GM12801 (cell line): ENCODE results near the gene OMA1.

Experiments used
- TF ChIP-seq, protein P1 (sequence below): IDR thresholded peaks from one replicate; pipeline ENCODE4 v1.5.1; 2011; ENCODE audit warnings: control low read depth; ENCODE audit not compliant: insufficient read length; ENCODE audit errors: extremely low read depth

Gene OMA1

DNA sequence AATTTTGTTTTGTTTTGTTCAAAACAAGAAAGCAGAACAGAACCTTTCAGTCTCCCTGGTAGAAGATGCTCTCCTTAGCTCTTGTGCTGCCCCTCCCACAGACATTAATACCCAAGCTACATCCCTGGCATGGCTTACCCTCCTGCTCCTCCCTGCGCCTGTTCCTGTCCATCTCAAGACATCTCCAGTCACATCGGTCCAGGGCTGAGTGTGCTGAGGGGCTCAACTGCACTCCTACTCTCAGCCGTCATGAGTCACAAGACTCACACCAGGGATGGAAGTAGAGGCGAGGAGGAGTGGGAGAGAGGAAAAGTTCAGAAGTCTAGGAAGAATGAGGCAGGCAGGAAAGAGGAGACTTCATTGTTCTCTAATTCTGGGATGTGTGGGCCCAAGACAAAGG, 39.7 kb upstream of the OMA1 start:
- TF ChIP-seq, protein P1, sequence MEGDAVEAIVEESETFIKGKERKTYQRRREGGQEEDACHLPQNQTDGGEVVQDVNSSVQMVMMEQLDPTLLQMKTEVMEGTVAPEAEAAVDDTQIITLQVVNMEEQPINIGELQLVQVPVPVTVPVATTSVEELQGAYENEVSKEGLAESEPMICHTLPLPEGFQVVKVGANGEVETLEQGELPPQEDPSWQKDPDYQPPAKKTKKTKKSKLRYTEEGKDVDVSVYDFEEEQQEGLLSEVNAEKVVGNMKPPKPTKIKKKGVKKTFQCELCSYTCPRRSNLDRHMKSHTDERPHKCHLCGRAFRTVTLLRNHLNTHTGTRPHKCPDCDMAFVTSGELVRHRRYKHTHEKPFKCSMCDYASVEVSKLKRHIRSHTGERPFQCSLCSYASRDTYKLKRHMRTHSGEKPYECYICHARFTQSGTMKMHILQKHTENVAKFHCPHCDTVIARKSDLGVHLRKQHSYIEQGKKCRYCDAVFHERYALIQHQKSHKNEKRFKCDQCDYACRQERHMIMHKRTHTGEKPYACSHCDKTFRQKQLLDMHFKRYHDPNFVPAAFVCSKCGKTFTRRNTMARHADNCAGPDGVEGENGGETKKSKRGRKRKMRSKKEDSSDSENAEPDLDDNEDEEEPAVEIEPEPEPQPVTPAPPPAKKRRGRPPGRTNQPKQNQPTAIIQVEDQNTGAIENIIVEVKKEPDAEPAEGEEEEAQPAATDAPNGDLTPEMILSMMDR = no peak

DNA sequence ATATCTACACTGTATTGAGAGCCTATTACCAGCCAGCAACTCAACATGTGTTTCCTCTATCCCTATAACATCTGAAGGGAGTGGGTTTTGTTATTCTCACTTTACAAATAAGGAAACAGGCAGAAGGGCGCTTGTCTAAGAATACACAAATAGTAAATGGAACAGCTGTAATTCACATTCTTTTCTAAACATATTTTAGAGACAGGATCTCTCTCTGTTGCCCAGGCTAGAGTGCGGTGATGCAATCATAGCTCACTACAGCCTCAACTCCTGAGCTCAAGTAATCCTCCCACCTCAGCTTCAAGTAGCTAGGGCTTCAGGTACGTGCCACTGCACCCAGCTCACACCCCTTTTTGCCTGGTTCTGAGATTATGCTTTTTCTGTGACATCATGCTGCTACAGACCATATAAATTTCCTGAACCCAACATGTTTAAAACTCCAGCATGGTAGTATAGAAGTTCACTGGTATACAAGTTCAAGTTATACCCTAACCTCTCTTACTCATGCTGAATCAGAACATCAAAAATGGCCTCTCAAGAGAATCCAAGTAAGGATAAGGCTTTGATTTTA, 39.1 kb upstream of the OMA1 start:
- TF ChIP-seq, protein P1 = no peak

DNA sequence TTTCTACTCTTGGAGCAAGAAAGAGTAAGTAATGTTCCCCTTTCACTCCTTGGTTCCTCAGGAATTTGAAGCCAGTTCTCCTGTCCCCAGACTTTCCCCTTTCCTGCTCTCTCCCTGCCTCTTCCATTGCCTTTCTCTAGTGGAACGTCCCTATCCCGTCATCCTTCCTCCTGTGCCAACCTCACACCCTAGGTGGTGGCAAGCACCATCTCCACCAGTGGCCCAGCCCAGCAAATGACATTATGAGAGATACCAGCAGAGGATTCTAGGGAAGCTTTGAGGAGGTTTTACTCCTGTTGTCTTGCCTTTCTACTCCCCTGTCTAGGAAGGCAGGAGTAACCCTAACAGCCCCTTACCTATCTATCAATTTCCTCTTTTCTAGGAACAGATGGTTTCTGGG, 38.6 kb upstream of the OMA1 start:
- TF ChIP-seq, protein P1 = no peak

DNA sequence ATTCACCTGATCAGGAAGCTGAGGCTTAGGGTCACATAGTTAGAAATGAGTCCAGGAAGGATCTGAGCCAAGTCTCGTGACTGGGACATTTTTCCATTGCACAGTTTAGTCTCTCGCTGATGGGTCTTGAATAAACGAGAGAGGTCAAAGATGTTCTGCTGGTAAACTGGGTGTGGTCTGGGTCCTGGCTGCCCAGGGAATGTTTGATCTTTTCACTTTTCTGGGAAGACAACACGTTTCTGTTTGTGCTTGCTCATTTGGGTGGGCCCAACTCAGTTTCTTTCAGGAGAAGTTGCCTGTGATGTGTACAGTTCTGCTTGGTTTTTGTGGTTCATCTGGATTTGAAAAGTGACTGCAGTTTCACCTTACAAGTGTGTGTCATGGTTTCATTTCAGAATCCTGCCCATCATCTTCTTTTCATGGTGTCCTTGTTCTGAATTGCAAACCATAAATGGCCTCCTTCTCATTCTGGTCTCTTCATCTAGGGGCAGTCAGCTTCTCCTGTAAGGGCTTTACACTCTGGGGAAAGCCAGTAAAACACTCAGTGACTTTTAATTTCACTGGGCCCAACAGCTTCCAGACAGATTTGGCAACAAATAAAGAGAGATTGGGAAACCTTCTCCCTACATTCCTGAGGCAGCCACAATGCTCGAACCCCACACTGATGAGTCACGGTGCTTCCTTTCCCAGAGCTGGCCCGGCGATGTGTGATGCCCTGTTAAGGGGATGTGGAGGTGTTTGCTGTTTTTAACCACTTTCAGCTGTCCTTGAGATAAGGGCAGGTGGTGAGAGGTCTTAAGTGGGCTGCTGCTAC, 37.8 kb upstream of the OMA1 start:
- TF ChIP-seq, protein P1 = no peak

DNA sequence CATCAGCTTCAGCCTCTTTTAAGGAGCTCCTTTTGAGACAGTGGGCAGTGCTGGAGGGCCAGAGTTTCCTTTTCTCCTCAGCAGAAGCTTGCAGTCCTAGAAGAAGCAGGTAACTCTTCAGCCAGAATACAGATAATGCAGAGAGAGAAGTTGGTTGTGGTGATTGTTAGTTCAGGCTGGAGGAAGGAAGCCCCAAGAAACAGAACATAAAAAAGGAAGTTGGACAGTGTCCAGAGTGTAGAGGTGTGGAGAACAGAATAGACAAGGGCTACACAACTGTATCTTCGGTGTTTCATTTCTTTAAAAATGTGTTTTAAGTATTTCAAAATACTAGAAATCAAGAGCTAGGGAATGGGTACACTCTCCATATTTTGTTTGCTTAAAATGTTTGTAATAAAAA, 37.0 kb upstream of the OMA1 start:
- TF ChIP-seq, protein P1 = no peak

DNA sequence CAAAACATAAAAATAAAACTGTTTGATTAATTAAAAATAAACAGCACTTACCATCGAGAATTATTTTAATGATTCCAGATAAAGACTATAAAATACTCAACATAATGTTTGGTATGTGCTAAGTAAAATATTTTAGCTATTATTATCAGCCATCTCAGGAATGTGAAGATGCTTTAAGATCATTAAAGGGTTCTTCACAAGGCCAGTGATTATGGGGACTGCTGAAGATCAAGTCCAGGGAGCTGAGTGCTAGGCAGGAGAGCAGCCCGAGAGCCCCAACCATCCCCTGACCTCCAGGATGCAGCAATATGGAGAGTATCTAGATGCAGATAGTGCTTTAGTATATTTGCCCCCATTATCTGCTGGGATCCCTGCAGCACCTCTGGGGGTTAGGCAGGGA, 35.1 kb upstream of the OMA1 start:
- TF ChIP-seq, protein P1 = no peak

DNA sequence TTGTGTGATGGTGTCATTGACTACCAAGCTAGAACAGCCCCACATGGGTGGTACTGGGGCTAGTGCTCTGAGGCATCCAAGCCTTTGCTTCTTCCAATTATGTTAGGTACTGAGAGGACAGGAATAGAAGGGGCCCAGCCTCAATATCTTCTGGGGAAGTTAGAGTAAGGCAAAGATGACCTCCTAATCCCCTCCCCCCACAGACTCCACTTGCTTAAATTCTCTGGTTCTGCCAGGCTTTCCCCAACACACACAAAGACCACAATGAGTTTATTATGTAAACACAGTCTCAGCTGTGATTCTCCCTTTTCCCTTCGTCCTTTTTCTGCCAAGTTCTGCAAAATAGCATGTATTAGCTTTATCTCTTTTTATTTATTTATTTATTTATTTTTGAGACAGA, 33.7 kb upstream of the OMA1 start:
- TF ChIP-seq, protein P1 = no peak
